ENCODE results near the gene SMG5.

DNA sequence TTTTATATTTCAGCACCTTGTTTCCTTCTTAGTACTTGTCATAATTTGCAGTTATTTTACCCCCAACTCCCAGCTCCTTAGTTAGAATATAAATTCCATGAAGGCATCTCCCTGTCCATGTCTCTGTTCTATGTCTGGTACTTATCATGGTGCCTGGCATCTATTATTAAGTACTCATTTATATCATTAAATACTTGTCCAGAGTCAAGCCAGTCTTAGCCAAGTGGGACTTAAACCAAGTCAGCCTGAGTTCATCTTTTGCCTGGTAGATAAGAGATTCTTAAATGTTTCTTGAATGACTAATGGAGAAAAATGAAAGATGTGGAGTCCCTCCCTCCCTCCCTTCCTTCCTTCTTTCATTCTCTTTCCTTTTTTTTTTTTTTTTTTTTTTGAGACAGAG is 79.3 kb downstream of the SMG5 start:
- TF ChIP-seq POLR2A (IDR thresholded peaks at IDR 0.05): no peak
- TF ChIP-seq CTCF (IDR thresholded peaks at IDR 0.05): no peak

Data from thyroid gland (tissue), 4 donors.